Breast epithelium (tissue), 4 donors: ENCODE measurements around the gene GLI3. TPM values are rescaled to one million over a fixed set of nuclear protein-coding genes. Genes with fewer than 3 reads are reported as not detected.

Experiments
- DNase-seq, 2 donors: peaks; one replicate each; pipeline ENCODE4 v3.0.0-alpha.2; 2019; ENCODE audit warnings: low spot score in 2 of 2
- H3K27ac ChIP-seq, 2 donors: fragments of 200-600 bp; sonication (generic) in 1 of 2; one replicate each; pipeline ENCODE4 v1.5.1; 2016 to 2019; ENCODE audit warnings: mild to moderate bottlenecking in 1 of 2
- H3K27me3 ChIP-seq, 2 donors: fragments of 200-600 bp; sonication (generic) in 1 of 2; one replicate each; pipeline versions ENCODE4 v1.5.1 to v1.6.0; 2017 to 2019; ENCODE audit warnings: control low read depth in 1 of 2, mild to moderate bottlenecking in 1 of 2
- H3K36me3 ChIP-seq: fragments of 200-600 bp; one replicate; pipeline ENCODE4 v1.5.1; 2019
- H3K4me1 ChIP-seq, 2 donors: fragments of 200-600 bp; sonication (generic); one replicate each; pipeline ENCODE4 v1.5.1; 2016 to 2019; ENCODE audit warnings: control low read depth in 1 of 2
- H3K4me3 ChIP-seq, 3 donors: fragments of 200-600 bp; sonication (generic); 1 replicate in 2 of 3; 2 replicates in 1 of 3; pipeline ENCODE4 v1.5.1; 2016 to 2019; ENCODE audit warnings: mild to moderate bottlenecking in 3 of 3, moderate library complexity in 2 of 3
- H3K9me3 ChIP-seq, 2 donors: fragments of 200-600 bp; sonication (generic) in 1 of 2; one replicate each; pipeline ENCODE4 v1.5.1; 2016 to 2019; ENCODE audit warnings: control low read depth in 1 of 2
- CTCF ChIP-seq, 3 donors: fragments of 450-650 bp; IDR thresholded peaks; one replicate each; pipeline ENCODE4 v1.5.1; 2016 to 2017; ENCODE audit warnings: antibody characterized with exemption in 3 of 3, mild to moderate bottlenecking in 3 of 3, moderate library complexity in 3 of 3
- POLR2A ChIP-seq: fragments of 450-650 bp; IDR thresholded peaks from one replicate; pipeline ENCODE4 v1.6.1; 2016; ENCODE audit warnings: antibody characterized with exemption, mild to moderate bottlenecking, moderate library complexity
- POLR2AphosphoS5 ChIP-seq, 3 donors: sonication (generic); formaldehyde crosslinking; IDR thresholded peaks; one replicate each; pipeline ENCODE4 v1.6.1; 2017; ENCODE audit warnings: antibody characterized with exemption in 3 of 3
- intact Hi-C: fragments of 100-400 bp; cut with DNase I; formaldehyde crosslinking; loops from one replicate; pipeline ENCODE4 v1.15.1; 2023; ENCODE audit warnings: low total_unique reads
- total RNA-seq, 3 donors: library from RNA; depleted of rRNA; stranded (reverse); fragments of >200 nt; gene quantifications; one replicate each; pipeline ENCODE4 v1.1.0, GENCODE V29; 2016

GLI3 gene
- total RNA-seq, 3 donors from 2014 or later = 10.2 to 29.9 (median 22.6) TPM

- no peak overlapping the region for H3K27ac ChIP-seq
- no peaks in the 10 kb centered on the region for H3K36me3 ChIP-seq
- no peaks in the 10 kb centered on the region for H3K9me3 ChIP-seq
- H3K4me1 ChIP-seq = no peaks in the 10 kb centered on the region
- DNase-seq = no peak
- intact Hi-C loops = no loop called here
- TF ChIP-seq CTCF (IDR thresholded peaks at IDR 0.05) (peak in 1 of 3 donors; percentile 20), POLR2AphosphoS5 (IDR thresholded peaks at IDR 0.05) (no peak)
- H3K4me3 ChIP-seq = no peak overlapping the region
- no peaks in the 10 kb centered on the region for H3K27me3 ChIP-seq
Measured at GRCh38 chr7:42071372-42072261, 165.4 kb downstream of the GLI3 start.

- intact Hi-C loops = no loop called here
- H3K4me3 ChIP-seq = no peak overlapping the region
Measured at GRCh38 chr7:42070068-42070467, 166.9 kb downstream of the GLI3 start.

GRCh38 chr7:42069590-42069989 is 167.4 kb downstream of the GLI3 start:
- DNase-seq = no peak
- H3K4me3 ChIP-seq = no peak overlapping the region
- H3K4me1 ChIP-seq = no peaks in the 10 kb centered on the region
- no peak for TF ChIP-seq POLR2A
- TF ChIP-seq POLR2AphosphoS5 (IDR thresholded peaks at IDR 0.05) = no peak
- TF ChIP-seq CTCF (IDR thresholded peaks at IDR 0.05) = no peak
- H3K36me3 ChIP-seq = no peaks in the 10 kb centered on the region
- H3K27ac ChIP-seq = no peak overlapping the region
- no peaks in the 10 kb centered on the region for H3K9me3 ChIP-seq
- intact Hi-C loops = no loop called here
- H3K27me3 ChIP-seq = no peaks in the 10 kb centered on the region

More at GRCh38 chr7:42070068-42070467, 166.9 kb downstream of the GLI3 start:
- Histone ChIP-seq H3K36me3 (no peaks in the 10 kb centered on the region), H3K9me3 (no peaks in the 10 kb centered on the region), H3K27ac (no peak overlapping the region), H3K4me1 (no peaks in the 10 kb centered on the region), H3K27me3 (no peaks in the 10 kb centered on the region)
- DNase-seq = no peak
- TF ChIP-seq POLR2AphosphoS5 (IDR thresholded peaks at IDR 0.05) = no peak
- no peak for TF ChIP-seq CTCF (IDR thresholded peaks at IDR 0.05)
- TF ChIP-seq POLR2A = no peak

GRCh38 chr7:42068554-42069280 is 168.3 kb downstream of the GLI3 start:
- Histone ChIP-seq H3K9me3 (no peaks in the 10 kb centered on the region), H3K36me3 (no peaks in the 10 kb centered on the region), H3K27me3 (no peaks in the 10 kb centered on the region), H3K4me3 (no peak overlapping the region), H3K4me1 (no peaks in the 10 kb centered on the region), H3K27ac (no peak overlapping the region)
- intact Hi-C loops = no loop called here
- DNase-seq = no peak
- TF ChIP-seq CTCF (IDR thresholded peaks at IDR 0.05) = no peak
- TF ChIP-seq POLR2A = no peak
- TF ChIP-seq POLR2AphosphoS5 (IDR thresholded peaks at IDR 0.05) = no peak

GRCh38 chr7:42065942-42066341 is 171.1 kb downstream of the GLI3 start:
- TF ChIP-seq CTCF (IDR thresholded peaks at IDR 0.05) = no peak
- H3K27ac ChIP-seq = no peak overlapping the region
- DNase-seq = no peak
- no peaks in the 10 kb centered on the region for H3K9me3 ChIP-seq
- H3K36me3 ChIP-seq = no peaks in the 10 kb centered on the region
- H3K27me3 ChIP-seq = no peaks in the 10 kb centered on the region
- H3K4me1 ChIP-seq = no peaks in the 10 kb centered on the region
- no peak overlapping the region for H3K4me3 ChIP-seq
- intact Hi-C loops = no loop called here
